Measurements from ENCODE around the gene SLC2A11. TPM values are rescaled to one million over a fixed set of nuclear protein-coding genes. Genes with fewer than 3 reads are reported as not detected.

The SLC2A11 gene
- total and polyA plus RNA-seq, 9 of the 15 experiments (the other 6 are each of a cell fraction or from before 2014, with no cell fraction given): 0.44 to 2.7 (median 2.1) TPM

- no peak for TF ChIP-seq MYBL2 (IDR thresholded peaks at IDR 0.05; ENCODE audit: low read depth)
- TF ChIP-seq MYBL2 (CRISPR knock-in tag; IDR thresholded peaks at IDR 0.05; ENCODE audit: borderline replicate concordance): no peak
- no peak for TF ChIP-seq PHF20 (IDR thresholded peaks at IDR 0.05; ENCODE audit: partially characterized antibody)
- TF ChIP-seq PKNOX1 (IDR thresholded peaks at IDR 0.05): no peak
- TF ChIP-seq RHOXF2B (CRISPR knock-in tag; conservative IDR thresholded peaks at IDR 0.05): no peak
Observed at GRCh38 chr22:23818541-23818940, 39.1 kb upstream of the SLC2A11 start (continued).

DNA sequence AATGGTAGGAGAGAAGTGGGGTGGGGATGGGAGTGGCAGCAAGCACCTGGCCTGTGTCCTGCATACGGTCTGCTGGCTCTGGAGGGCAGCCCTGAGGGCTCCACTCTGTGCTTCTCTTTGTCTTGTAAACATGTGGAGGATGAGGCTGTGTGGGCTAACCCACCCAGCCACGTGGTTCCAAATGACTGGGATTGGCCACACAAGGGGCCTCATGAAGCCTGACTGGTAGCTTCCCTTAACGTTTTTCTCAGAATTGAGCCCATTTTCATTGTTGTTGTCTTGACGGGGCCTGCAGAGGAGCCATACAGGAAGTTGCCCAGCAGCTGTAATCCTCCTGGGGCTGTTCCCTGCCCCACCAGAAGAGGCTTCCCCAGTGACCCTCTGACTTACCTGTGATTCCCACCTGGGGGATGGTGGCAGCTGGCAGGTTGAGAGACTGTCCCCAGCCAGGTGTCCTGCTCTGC is 36.9 kb upstream of the SLC2A11 start:
- no peaks in the 10 kb centered on the region for H3K27me3 ChIP-seq (ENCODE audit: control insufficient read depth in 2 of 2, insufficient read depth in 2 of 2, low read length in 2 of 2)
- H3K9me3 ChIP-seq (replicated peaks; ENCODE audit: control insufficient read depth, insufficient read depth, low read depth, low read length): no peaks in the 10 kb centered on the region
- ATAC-seq: no peak
- no peaks in the 10 kb centered on the region; a peak in 1 of 5 replicates for H3K4me1 ChIP-seq (replicated peaks in 1 of 2; ENCODE audit: control insufficient read depth in 2 of 2, insufficient read depth in 2 of 2, low read length in 2 of 2)
- 52% methylated on average over 4 of the region's 4 CpGs for WGBS (ENCODE audit: insufficient coverage, low coverage, missing lambda C conversion rate)
- no peak overlapping the region for H3K4me2 ChIP-seq (ENCODE audit: insufficient read depth, low read length)
- no peak overlapping the region for H3K4me3 ChIP-seq
- in situ Hi-C loops (cut with MboI) (no loop called here), intact Hi-C loops (cut with micrococcal nuclease) (no loop called here)
- H3K9ac ChIP-seq (ENCODE audit: insufficient read depth in 1 of 2, low read depth in 2 of 2, low read length in 2 of 2): peak overlapping the region in 1 of 2 experiments; percentile 35; a peak in 1 of 4 replicates
- no peak for DNase-seq (ENCODE audit: extremely low read depth in 1 of 4, low spot score in 3 of 4)
- no peaks in the 10 kb centered on the region for H4K20me1 ChIP-seq (replicated peaks; ENCODE audit: control insufficient read depth, insufficient read depth, low read length)
- no TSS peak for BruUV-seq (replicated peaks)
- H3K79me2 ChIP-seq (ENCODE audit: control insufficient read depth, insufficient read depth, low read length): no peaks in the 10 kb centered on the region
- POLR2A ChIA-PET: no interaction called here
- no peak overlapping the region for H3K27ac ChIP-seq (ENCODE audit: extremely low read depth, low read depth, low read length)
- no peak overlapping the region for H2AFZ ChIP-seq (ENCODE audit: low read depth, low read length)
- H3K36me3 ChIP-seq (ENCODE audit: control insufficient read depth, insufficient read depth, low read length): peaks cover 71% of the 10 kb centered on the region; the same call in 2 of the 3 replicates
- CTCF ChIA-PET (ENCODE audit: low intra/inter-chr PET ratio): no interaction called here
- no peak for FAIRE-seq
- H3K9me1 ChIP-seq (ENCODE audit: control insufficient read depth, insufficient read depth, low read length): no peaks in the 10 kb centered on the region
- TF ChIP-seq RBM14 (IDR thresholded peaks at IDR 0.05; ENCODE audit: borderline replicate concordance, insufficient read depth, low read depth, low read length): no peak
- TF ChIP-seq PHF21A (IDR thresholded peaks at IDR 0.05; ENCODE audit: borderline replicate concordance, low read depth): no peak
- TF ChIP-seq ZNF133 (CRISPR knock-in tag; IDR thresholded peaks at IDR 0.05): no peak
- no peak for TF ChIP-seq HDAC1 (IDR thresholded peaks at IDR 0.05)
- no peak for TF ChIP-seq ZNF146 (CRISPR knock-in tag; IDR thresholded peaks at IDR 0.05; ENCODE audit: unreplicated experiment)
- TF ChIP-seq BCLAF1 (IDR thresholded peaks at IDR 0.05; ENCODE audit: borderline replicate concordance in 1 of 2, control insufficient read depth in 1 of 2, low read depth in 2 of 2, low read length in 1 of 2): no peak
- TF ChIP-seq ZNF707 (CRISPR knock-in tag; conservative IDR thresholded peaks at IDR 0.05): no peak
- TF ChIP-seq, protein P1, sequence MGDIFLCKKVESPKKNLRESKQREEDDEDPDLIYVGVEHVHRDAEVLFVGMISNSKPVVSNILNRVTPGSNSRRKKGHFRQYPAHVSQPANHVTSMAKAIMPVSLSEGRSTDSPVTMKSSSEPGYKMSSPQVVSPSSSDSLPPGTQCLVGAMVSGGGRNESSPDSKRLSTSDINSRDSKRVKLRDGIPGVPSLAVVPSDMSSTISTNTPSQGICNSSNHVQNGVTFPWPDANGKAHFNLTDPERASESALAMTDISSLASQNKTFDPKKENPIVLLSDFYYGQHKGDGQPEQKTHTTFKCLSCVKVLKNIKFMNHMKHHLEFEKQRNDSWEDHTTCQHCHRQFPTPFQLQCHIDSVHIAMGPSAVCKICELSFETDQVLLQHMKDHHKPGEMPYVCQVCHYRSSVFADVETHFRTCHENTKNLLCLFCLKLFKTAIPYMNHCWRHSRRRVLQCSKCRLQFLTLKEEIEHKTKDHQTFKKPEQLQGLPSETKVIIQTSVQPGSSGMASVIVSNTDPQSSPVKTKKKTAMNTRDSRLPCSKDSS (IDR thresholded peaks at IDR 0.05; ENCODE audit: low read depth, partially characterized antibody): no peak
